ENCODE data around the gene ABCC1.

DNA sequence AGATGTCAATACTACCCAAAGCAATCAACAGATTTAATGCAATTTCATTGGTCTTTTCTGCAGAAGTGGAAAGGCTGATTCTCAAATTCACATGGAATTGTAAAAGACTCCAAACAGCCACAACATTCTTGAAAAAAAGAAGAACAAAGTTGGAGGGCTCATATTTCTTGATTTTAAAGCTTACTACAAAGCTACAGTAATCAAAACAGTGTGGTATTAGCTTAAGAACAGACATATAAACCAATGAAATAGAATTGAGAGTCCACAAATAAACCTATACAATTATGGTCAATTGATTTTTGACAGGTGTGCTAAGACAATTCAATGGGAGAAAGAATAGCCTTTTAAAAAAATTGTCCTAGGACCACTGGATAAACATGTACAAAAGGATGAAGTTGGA is 14.4 kb upstream of the ABCC1 start:
- TF ChIP-seq ZBTB33 (IDR thresholded peaks at IDR 0.05; ENCODE audit: borderline replicate concordance, low read depth) (no peak), CHD2 (IDR thresholded peaks at IDR 0.05; ENCODE audit: low read length, partially characterized antibody) (no peak), CTCF (IDR thresholded peaks at IDR 0.05) (no peak)

Data from SK-N-SH (cell line).